ENCODE measurements around the gene MGA.

Gene MGA

DNA sequence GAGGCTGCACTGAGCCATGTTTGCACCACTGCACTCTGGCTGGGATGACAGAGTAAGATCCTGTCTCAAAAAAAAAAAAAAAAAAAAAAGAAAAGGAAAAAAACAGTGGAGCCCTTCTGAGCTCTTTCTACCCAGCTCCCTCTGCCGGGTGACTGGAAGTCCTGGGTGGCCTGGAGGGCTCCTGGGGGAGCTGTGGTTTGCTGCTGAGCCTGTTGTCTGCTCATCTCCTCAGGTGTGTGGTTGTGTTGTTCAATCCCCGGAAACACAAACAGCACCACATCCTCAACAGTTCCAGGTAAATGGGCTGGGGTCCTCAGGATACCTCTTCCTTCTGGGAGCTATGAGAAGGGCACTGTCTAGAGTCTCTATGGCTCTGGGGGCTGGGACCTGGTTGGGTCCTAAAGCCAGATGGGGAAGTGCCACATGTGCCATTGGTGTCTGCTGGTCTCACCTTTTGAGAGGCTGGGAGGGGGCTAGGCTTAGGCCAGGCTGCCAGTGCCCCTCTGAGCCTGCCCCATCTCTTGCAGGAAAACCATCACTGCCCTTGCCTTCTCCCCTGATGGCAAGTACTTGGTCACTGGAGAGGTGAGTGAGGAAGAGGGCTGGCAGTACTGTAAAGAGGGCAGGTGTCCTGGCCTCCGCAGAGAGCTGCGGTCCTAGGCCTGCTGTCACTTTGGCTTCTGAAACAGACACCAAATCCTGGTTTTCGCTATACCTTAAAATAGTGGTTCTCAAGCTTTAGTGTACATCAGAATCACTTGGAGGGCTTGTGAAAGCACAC lies 150.6 kb downstream of the MGA start:
- DNase-seq = no peak

GRCh38 chr15:41811432-41812195 lies 151.4 kb downstream of the MGA start:
- DNase-seq = peak; percentile 77 to 83

GRCh38 chr15:41812820-41813375 lies 152.7 kb downstream of the MGA start:
- no peak for DNase-seq

DNA sequence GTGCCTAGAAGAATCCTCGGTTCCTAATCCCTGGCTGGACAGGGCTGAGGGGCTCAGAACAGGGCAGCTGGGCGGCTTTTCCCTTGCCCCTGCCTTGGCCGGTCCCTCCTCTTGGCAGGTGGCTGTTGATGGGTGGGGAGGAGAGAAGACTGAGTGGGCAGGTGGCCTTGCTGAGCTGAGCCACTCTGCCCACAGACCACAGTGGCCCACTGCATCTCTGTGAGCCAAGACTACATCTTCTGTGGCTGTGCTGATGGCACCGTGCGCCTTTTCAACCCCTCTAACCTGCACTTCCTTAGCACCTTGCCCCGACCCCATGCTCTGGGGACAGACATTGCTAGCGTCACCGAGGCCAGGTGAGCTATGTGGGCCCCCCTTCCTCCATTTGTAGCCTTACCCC lies 153.2 kb downstream of the MGA start:
- no peak for DNase-seq

DNA sequence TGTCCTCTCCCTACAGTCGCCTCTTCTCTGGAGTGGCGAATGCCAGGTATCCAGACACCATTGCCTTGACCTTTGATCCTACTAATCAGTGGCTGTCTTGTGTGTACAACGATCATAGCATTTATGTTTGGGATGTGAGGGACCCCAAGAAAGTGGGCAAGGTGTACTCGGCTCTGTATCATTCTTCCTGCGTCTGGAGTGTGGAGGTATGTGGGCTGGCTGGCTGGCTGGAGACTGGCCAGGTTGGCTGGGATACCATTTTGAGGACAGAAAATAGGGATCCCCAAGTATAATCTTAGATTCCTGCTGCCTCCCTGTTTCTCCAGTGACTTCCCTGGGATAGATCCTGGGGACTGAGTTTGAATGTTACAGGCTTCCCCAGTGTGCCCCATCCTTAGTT lies 154.3 kb downstream of the MGA start:
- DNase-seq = no peak

DNA sequence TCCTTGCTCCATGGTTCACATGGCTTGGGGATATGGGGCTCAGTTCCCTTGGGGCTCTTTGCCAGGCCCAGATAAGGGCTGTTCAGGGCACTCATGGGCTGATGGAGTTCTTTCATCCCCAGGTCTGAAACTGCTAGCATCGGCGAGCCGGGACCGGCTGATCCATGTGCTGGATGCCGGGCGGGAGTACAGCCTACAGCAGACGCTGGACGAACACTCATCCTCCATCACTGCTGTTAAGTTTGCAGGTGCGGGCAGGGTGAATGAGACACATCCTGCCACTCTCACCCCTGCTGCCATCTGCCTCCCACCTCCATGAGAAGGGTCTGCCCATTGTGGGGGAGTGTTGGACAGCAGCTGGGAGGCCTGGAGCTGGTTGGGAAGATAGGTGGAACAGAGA lies 156.6 kb downstream of the MGA start:
- DNase-seq = no peak

DNA sequence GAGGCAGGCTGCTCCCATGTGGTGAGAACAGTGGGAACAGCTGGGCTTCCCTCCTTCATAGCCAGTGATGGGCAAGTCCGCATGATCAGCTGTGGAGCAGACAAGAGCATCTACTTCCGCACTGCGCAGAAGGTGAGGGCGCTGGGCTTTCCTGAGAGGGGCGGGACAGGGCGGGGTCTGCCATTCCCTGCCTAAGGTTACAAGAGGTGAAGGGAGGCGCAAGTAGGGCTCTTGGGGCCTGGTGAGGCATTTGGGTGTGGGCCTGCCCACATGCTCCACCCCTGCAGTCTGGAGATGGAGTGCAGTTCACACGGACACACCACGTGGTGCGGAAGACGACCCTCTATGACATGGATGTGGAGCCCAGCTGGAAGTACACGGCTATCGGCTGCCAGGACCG lies 157.1 kb downstream of the MGA start:
- DNase-seq = no peak

- DNase-seq = no peak
These were observed 157.6 kb downstream of the MGA start for GRCh38 chr15:41817781-41818180.

DNA sequence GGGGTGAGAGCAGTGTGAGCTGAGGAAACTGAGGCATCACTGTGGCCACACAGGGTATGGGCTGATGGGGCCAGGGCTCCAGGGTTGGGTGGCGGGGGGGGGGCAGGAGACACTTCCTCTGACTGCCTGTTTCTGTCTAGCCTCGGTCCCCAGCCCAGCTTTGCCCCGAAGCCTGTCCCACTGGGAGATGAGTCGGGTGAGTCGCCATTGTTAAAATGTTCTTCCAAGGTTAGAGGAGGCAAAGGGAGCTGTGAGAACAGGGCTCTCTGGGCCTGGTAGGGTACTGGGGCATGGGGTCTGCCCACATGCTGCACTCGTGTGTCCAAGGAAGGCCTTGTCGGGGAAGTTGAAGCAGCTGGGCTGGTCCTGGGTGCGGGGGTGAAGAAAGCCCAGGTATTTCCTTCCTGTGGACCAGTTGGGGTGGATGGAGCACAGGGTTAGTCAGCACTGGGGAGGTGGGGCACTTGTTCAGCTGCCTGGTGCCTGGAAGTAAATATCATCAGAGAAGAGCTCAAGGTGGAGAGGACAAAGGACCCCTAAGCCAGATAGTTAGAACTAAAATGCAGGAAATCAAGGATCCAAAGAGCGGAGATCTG lies 159.3 kb downstream of the MGA start:
- no peak for DNase-seq

DNA sequence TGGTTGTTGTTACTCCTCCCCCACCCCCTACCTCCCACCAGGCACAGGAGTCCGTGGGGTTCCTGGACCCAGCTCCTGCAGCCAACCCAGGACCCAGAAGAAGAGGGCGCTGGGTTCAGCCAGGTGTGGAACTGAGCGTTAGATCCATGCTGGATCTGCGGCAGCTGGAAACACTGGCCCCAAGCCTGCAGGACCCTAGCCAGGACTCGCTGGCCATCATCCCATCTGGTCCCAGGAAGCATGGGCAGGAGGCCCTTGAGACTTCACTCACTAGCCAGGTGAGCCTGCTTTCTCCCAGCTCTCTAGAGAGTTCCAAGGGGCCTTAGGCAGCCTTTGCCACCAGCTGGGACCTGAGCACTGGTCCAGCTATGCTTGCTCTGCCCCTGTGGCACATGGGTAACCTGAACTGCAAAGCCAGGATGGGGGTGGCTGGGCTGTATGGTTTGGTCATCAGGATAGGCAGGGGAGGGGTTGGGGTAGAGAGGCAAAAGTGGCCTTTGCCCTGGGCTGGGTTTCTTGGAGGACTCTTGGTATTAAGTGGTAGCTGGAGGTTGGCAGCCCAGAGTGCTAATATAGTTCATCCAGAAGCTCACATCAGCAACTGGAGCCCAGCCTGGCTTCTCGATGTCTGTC lies 160.7 kb downstream of the MGA start:
- no peak for DNase-seq

- no peak for DNase-seq
These were observed 161.6 kb downstream of the MGA start for GRCh38 chr15:41821831-41822230.

DNA sequence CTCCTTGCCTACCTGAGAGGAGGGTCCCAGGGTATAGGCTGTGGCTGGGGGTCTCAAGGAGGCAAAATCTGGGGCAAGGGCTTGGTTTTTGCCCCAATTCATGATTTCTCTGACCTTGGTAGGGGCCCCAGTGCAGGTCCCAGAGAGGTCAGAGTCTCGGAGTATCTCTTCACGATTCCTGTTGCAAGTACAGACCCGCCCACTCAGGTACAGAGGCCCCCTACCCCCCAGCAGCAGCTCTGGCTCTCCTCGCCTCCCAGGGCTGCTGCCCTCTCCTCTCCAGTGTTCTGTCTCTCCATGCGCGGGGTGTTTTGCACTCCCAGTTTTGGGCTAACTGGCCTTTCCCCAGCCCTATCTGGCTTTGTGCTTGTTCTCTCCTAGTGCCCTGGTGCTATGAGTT lies 162.3 kb downstream of the MGA start:
- no peak for DNase-seq

Data from activated CD4-positive, alpha-beta T cell treated with anti-CD3 and anti-CD28 coated beads, Interleukin-2, amount 50 U/mL, for 48 hours (primary cell).